GM21423 (cell line): ENCODE data around the gene LGALS9B.
"Not testable (repeated sequence)": the region's sequence is repeated elsewhere in the genome, so short reads cannot be mapped to it uniquely, and the experiment has no call there.

Source experiments
- ATAC-seq: cut with Tn5 transposase; IDR thresholded peaks from one replicate; pipeline ENCODE4 v1.9.1; 2021; ENCODE audit warnings: mild to moderate bottlenecking, moderate library complexity; ENCODE audit not compliant: unreplicated experiment

Gene LGALS9B

DNA sequence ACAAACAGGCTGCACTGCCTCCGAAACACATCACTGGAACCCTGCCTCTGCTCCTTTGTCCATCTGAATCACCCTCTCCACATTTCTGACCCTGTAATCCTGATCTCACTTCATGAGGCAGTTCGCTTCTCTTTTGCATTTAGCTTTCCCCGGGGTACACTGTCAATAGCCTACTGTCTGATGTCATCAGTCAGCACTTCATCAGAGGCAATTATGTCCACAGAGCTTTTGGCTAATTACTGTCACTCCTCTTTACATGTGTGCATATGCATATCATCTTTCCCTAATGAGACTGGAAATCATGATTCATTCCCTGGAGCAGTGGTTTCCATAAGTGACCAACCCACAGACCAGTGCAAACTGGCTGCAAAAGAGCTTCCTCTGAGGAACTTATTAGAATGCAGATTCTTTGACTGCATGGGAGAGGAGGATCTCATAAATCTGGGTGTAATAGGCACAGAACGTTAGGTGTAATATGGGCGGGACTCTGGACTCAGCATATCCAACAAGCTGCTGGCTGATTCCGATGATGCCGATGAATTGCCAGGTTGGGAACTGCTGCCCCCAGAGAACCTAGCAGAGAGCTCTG is 49.8 kb downstream of the LGALS9B start:
- ATAC-seq = not testable (repeated sequence)

DNA sequence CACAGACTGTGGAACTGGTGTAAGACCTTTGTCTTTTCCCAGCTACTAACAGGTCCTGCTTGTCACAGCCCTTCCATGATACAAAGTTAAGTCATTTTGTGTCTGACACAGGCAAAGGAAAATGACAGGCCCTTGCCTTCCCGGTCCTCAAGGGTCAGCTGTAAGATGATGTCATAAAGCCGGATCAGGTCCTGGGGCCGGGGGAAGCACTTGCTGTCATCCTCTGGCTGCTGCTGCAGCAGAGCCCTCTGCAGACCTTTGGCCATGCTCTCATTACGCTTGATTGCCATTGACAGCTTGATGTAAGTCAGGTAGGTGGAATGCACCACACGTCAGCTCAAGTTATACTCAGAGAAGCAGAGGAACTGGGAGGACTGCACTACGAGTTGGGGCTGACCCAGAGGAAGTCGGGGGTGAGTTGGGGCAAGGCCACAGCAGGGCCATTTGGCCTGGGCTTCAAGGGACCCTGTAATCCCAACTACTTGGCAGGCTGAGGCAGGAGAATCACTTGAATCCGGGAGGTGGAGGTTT is 50.9 kb downstream of the LGALS9B start:
- not testable (repeated sequence) for ATAC-seq

DNA sequence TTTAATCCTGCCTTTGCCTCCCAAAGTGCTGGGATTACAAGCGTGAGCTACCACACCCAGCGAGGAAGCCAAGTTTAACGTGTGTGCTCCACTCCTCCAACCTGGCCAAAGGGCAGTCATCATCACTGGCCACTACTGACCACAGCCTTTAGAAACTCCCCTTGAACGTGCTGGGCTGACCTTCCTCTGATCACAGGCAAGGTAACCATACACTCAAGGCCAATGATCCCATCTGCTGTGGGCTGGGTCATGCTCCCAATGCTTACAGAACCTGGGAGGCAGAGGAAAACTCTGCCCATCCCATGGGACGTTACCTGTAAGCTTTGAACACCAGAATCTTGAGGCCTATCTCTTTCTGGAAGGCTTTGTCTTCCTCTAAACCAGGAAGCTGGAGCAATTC is 51.9 kb downstream of the LGALS9B start:
- not testable (repeated sequence) for ATAC-seq

DNA sequence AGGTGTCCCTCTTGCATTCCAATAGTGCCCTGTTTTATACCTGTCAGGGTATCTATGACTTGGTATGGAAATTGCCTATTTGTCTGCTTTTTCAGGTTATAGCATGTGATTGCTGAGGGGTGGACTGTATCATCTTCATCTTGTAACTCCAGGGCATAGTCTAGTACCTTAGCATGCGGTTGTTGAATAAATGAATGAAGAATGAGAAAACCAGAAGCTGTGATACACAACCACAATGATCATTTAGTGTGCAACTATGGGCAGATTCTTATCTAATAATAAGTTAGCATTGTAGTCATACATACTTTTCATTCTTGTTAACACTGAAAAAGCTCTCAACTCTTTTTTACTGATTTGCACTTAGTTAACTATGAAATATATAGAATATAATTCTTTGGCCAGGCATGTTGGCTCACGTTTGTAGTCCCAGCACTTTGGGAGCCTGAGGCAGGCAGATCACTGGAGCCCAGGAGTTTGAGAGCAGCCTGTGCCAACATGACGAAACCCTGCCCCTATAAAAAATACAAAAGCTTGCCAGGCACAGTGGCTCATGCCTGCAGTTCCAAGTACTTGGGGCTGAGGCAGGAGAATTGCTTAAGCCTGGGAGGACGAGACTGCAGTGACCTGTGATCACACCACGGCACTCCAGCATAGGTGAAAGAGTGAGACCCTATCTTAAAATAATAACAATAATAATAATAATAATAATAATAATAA is 65.9 kb downstream of the LGALS9B start:
- not testable (repeated sequence) for ATAC-seq

DNA sequence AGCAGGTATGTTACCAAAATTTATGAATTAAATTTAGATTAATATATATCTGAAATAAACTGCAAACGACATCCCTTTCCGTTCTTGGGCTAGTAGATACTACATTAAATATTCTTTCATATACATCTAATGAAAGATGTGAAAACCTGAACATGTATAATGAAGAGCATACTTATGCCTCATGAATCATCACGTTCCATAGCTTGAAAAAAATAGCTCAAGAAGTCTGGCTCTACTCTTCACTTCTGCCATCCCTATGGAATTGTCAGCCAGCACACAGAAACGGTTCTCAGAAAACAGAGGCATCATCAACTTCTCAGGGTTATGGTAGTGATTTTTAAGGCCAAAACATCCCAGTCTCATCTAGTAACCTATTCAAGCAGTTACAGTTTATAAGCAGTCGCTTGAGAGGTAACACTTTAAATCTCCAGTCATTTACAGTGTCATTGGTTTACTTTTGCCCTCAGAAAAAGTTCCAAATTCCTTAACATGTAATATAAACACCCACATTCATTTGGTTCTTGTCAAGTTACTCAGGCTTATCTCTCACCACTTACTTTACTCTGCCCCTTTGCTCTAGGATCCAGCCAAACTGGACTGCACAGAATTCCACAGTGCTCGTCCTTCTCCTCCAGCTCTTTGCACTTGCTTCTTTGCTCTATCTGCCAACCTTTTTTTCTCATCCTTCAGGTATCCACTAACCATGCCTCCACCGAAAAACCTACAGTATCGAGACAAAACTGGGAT is 66.6 kb downstream of the LGALS9B start:
- ATAC-seq = not testable (repeated sequence)
